GM21825 (cell line): ENCODE data around the gene PARP6.
A peak's percentile ranks its signal among the peaks of the same experiment; 100 is the strongest.

Source experiments
- ATAC-seq: cut with Tn5 transposase; IDR thresholded peaks from one replicate; pipeline ENCODE4 v1.9.1; 2021; ENCODE audit warnings: mild to moderate bottlenecking, moderate library complexity; ENCODE audit not compliant: unreplicated experiment

The PARP6 gene

DNA sequence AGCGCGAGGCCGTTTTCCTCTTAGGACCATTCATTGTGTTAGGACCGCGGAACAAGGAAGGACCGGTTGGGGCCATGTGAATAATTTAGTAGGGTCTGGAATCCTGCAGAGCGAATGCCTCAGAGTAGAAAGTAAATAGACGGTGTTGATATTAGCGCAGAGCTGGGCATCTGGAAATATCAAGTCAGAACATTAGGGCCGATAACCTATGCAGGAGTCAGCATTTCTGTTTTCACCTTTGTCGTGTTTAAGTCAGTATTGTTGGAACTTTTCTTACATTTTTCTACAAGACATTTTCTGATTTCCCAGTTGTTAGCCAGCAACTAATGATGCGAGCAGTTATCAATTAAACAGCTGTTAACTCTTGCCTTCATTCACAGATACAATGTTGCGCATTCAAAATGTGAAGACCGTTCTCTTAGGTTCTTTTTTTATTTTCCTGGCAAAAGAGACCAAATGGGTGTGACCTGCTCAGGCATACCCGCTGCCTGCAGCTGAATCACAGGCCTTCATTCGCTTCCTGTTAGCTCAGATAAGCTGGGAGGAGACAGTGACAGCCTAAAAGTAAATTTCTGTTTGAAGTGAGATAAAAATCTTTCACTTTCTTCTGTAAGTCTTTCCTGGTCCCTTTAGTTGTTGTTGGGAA lies 40.4 kb downstream of the PARP6 start:
- no peak for ATAC-seq

- ATAC-seq = peak; percentile 41
Observed at GRCh38 chr15:72231066-72231832, 41.1 kb downstream of the PARP6 start, which contains the start of gene PKM. PKM (minus strand) TSS chr15:72231190; CDS start chr15:72219097, 12,093 bp downstream.

- no peak for ATAC-seq
Observed at GRCh38 chr15:72230197-72231065, 41.9 kb downstream of the PARP6 start.

DNA sequence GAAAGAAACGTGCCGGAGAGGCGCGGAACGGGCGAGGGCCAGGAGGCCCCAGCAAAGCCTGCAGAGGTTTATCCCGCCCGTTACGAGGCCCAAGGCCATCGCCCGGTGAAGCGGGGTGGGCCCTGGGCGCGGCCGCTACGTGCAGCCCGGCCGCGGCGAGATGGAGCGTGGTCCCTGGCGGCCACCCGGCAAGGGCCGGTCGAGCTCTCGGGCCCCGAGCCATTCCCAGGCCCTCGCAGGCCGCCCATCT lies 42.5 kb downstream of the PARP6 start:
- ATAC-seq = no peak

- no peak for ATAC-seq
Observed at GRCh38 chr15:72229076-72229946, 43.0 kb downstream of the PARP6 start.

GRCh38 chr15:72227720-72228119 lies 44.6 kb downstream of the PARP6 start:
- ATAC-seq = no peak

- ATAC-seq = no peak
Observed at GRCh38 chr15:72227192-72227586, 45.2 kb downstream of the PARP6 start.

DNA sequence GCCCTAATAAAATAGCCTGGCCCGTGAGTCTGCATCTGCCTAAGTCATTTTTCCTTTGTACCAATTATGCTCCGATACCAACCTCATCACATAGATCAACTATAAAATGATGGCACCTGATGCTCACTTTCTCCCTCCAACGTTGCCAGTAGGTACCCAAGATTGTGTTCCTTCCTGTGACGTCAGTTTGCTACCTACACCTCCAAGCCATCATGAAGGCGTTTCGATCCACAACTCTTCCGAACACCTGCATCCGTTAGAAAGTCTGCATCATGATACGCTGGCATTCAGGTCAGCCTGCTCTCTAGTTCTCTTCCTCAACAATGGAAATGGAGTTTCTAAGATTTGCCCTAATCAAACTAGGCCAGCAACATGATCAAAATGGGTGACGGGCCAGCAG lies 49.1 kb downstream of the PARP6 start:
- no peak for ATAC-seq

DNA sequence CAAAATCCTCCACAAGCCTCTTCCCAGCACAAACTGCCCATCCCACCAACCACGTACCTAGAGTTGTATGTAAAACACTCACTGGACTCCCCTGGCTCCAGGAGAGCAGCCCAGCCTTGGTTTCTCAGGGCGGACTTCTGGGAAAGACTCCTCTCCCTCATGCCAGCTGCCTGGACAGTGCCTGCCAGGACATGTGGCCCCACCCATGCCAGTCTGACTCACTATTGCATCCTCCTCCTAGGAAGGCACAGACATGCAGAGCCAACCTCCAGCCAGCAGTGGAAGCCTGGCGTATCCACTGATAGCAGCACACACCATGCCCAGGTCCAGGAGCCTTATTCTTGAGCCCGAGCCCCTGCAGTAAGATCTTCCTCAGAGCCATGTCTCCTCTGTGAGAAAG lies 50.0 kb downstream of the PARP6 start:
- ATAC-seq = no peak

- ATAC-seq = no peak
Observed at GRCh38 chr15:72220687-72221086, 51.7 kb downstream of the PARP6 start.

- ATAC-seq = no peak
Observed at GRCh38 chr15:72217216-72217615, 55.1 kb downstream of the PARP6 start.

DNA sequence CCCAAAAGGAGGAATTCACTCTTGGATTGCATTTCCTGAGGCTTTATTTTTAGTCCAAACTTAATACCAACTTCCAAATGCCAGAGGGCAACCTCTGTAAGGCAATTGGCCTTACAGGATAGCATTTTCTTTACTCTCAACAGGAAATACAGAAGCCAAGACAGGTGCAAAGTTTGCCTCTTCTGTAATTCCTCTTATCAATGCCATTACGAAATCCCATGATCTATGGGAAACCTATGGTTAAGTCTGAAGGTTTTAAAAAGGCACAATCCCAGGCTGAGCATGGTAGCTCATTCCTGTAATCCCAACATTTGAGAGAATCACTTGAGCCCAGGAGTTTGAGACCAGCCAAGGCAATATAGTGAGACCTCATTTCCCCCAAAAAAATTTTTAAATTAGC lies 56.3 kb downstream of the PARP6 start:
- ATAC-seq = no peak

DNA sequence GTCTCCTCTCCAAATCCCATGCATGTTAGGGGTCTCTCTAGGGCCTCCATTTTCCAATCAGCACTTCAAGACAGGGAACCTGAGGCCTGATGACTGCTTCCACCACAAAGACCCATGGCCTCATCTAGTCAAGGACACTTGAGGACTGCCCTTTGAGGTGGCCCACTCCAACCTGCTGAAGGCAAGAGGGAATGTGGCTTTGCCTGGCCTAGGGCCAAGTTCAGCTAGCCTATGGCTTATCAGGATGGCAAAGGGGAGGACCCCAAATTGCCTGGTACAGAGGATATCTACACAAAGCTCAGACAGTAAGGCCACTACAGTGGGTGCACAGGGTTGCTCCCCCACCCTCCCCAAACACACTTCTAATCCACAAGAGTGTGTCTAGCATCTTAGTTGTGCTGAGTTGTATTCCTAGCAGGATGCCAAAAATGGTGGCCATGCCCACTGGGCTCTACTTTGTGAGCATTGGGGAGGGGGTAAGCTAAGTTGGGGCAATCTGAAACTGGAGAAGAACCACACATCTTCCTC lies 64.7 kb downstream of the PARP6 start:
- no peak for ATAC-seq

GRCh38 chr15:72206677-72207000 lies 65.7 kb downstream of the PARP6 start:
- no peak for ATAC-seq

GRCh38 chr15:72205896-72206676 lies 66.3 kb downstream of the PARP6 start:
- no peak for ATAC-seq

DNA sequence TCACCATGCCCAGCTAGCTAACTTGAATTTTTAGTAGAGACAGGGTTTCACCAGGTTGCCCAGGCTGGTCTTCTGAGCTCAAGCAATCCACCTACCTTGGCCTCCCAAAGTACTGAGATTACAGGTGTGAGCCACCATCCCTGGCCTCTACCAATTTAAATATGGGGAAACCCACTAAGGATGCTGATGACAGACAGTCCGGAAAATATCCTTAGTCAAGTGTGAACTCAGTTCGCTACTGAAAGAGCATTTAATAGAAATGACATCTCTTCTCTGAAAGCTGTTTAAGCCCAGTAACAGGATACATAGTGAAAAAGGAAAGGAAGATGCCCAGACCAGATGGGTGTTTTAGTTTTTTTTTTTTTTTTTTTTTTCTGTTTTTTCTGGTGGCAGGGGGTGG lies 67.1 kb downstream of the PARP6 start:
- no peak for ATAC-seq

GRCh38 chr15:72203507-72203837 lies 68.9 kb downstream of the PARP6 start:
- no peak for ATAC-seq

DNA sequence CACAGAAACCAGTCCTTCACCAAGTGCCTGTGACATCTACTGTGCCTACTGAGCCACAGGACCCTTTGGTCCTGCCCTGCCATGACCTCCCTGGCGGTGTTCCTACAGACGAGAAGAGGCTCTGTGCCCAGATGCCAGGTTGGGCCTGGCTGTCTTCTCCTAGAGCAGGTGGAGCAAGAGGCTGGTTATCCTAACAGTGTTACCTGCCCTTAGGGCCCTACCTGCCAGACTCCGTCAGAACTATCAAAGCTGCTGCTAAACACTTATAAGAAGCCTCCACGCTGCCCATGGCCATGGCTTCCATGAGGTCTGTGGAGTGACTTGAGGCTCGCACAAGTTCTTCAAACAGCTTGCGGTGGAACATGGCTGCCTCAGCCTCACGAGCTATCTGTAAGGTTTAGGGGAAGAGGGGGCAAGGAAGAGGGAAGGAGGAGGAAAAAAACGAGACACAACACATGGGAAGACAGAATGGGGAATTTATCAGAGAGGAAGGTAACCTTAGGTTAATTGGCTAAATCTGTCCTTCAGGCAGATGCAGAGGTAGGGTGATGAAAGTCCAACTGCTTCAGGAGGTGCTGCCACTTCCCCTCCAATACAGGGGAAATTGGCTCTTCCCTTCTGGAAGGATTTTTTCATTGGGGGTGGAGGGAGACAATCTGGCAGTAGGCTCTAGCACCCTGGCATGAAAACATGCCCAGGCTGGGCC lies 69.4 kb downstream of the PARP6 start:
- ATAC-seq = no peak

GRCh38 chr15:72202302-72202701 lies 70.1 kb downstream of the PARP6 start:
- no peak for ATAC-seq
